C4-2B (cell line): ENCODE results near the gene ANKS6.

Experiments
- CTCF ChIP-seq: fragments of 450-650 bp; conservative IDR thresholded peaks from 2 replicates; pipeline ENCODE4 v1.5.1; 2017; ENCODE audit warnings: mild to moderate bottlenecking
- ZFX ChIP-seq: fragments of 450-650 bp; IDR thresholded peaks from 2 replicates; pipeline ENCODE4 v1.6.1; 2017

GRCh38 chr9:98801969-98802371, 5.6 kb upstream of the ANKS6 start:
- TF ChIP-seq CTCF (no peak), ZFX (no peak)
